SK-N-SH (cell line): ENCODE measurements around the gene TTYH3. TPM values are rescaled to one million over a fixed set of nuclear protein-coding genes. Genes with fewer than 3 reads are reported as not detected.
A peak's percentile ranks its signal among the peaks of the same experiment; 100 is the strongest.

Experiments
- CTCF ChIA-PET: fragments of 300-600, 350-600 bp; formaldehyde crosslinking; extraction: SDS; loops from one replicate; lab custom pipeline; 2021; lab: Yijun Ruan, JAX
- POLR2A ChIA-PET: fragments of 350-600 bp; sonication (Branson Sonifier 250); formaldehyde crosslinking; extraction: SDS; loops from one replicate; lab custom pipeline; 2020; ENCODE audit warnings: antibody characterized with exemption, inconsistent platforms; lab: Yijun Ruan, JAX
- DNase-seq: peaks from one replicate; pipeline ENCODE4 v3.0.0; 2012
- H2AFZ ChIP-seq: fragments of 200-600 bp; sonication (generic); 2 replicates; pipeline ENCODE4 v1.8.1; 2016; ENCODE audit warnings: antibody characterized with exemption, mild to moderate bottlenecking, low read depth
- H3F3A ChIP-seq: fragments of 200-600 bp; sonication (generic); replicated peaks from 2 replicates; pipeline ENCODE3; 2016; ENCODE audit warnings: antibody characterized with exemption, mild to moderate bottlenecking; ENCODE audit not compliant: insufficient read depth
- H3K27ac ChIP-seq, 2 experiments: fragments of 200-500 bp in 1 of 2; fragments of 200-600 bp in 1 of 2; sonication (Bioruptor generic) in 1 of 2; sonication (generic), shearing (Covaris generic) in 1 of 2; 2 replicates each; pipeline versions ENCODE4 v1.5.1 to v1.6.1; 2014 to 2016; ENCODE audit warnings: low read depth in 2 of 2, inconsistent platforms in 1 of 2, low read length in 1 of 2, mild to moderate bottlenecking in 1 of 2, mixed read lengths in 1 of 2
- H3K27me3 ChIP-seq: fragments of 200-600 bp; sonication (generic), shearing (Covaris generic); 2 replicates; pipeline ENCODE4 v1.6.1; 2016; ENCODE audit warnings: mixed run types; ENCODE audit not compliant: insufficient read depth
- H3K36me3 ChIP-seq, 2 experiments: fragments of 200-500 bp in 1 of 2; fragments of 200-600 bp in 1 of 2; sonication (Bioruptor generic) in 1 of 2; sonication (generic) in 1 of 2; replicated peaks in 1 of 2; 2 replicates each; pipeline versions ENCODE3 to v1.5.1; 2014 to 2016; ENCODE audit warnings: low read length in 1 of 2, mild to moderate bottlenecking in 1 of 2; ENCODE audit not compliant: insufficient read depth in 2 of 2, control insufficient read depth in 1 of 2
- H3K4me1 ChIP-seq, 2 experiments: fragments of 200-500 bp in 1 of 2; fragments of 200-600 bp in 1 of 2; sonication (Bioruptor generic) in 1 of 2; sonication (generic), shearing (Covaris generic) in 1 of 2; 2 replicates each; pipeline versions ENCODE4 v1.5.1 to v1.6.1; 2014 to 2016; ENCODE audit warnings: low read depth in 1 of 2, low read length in 1 of 2, mixed run types in 1 of 2; ENCODE audit not compliant: insufficient read depth in 2 of 2, control insufficient read depth in 1 of 2
- H3K4me2 ChIP-seq: fragments of 200-600 bp; sonication (generic), shearing (Covaris generic); 2 replicates; pipeline ENCODE4 v1.6.1; 2017; ENCODE audit warnings: mixed run types
- H3K4me3 ChIP-seq, 2 experiments: fragments of 200-500 bp in 1 of 2; fragments of 200-600 bp in 1 of 2; sonication (Bioruptor generic) in 1 of 2; sonication (generic), shearing (Covaris generic) in 1 of 2; 2 replicates each; pipeline versions ENCODE4 v1.5.1 to v1.8.1; 2014 to 2016; ENCODE audit warnings: low read depth in 2 of 2, inconsistent platforms in 1 of 2, low read length in 1 of 2, mild to moderate bottlenecking in 1 of 2, mixed read lengths in 1 of 2, moderate library complexity in 1 of 2
- H3K79me2 ChIP-seq: fragments of 200-600 bp; sonication (generic); 2 replicates; pipeline ENCODE4 v1.8.1; 2017; ENCODE audit warnings: mild to moderate bottlenecking; ENCODE audit not compliant: insufficient read depth
- H3K9ac ChIP-seq: fragments of 200-600 bp; sonication (generic); 2 replicates; pipeline ENCODE4 v1.6.1; 2017; ENCODE audit warnings: mixed run types
- H3K9me2 ChIP-seq: fragments of 200-600 bp; sonication (generic); 2 replicates; pipeline ENCODE4 v1.6.1; 2017; ENCODE audit warnings: mixed run types
- H3K9me3 ChIP-seq: fragments of 200-600 bp; sonication (generic); 2 replicates; pipeline ENCODE4 v1.6.1; 2017; ENCODE audit warnings: mixed run types, mild to moderate bottlenecking, moderate library complexity
- H4K20me1 ChIP-seq: fragments of 200-600 bp; sonication (generic); 2 replicates; pipeline ENCODE4 v1.6.1; 2017; ENCODE audit warnings: mild to moderate bottlenecking, mixed run types; ENCODE audit not compliant: insufficient read depth
- FOXM1 ChIP-seq: IDR thresholded peaks from 2 replicates; pipeline ENCODE4 v1.4.0; 2012; ENCODE audit warnings: low read depth, mild to moderate bottlenecking
- JUND ChIP-seq: IDR thresholded peaks from 2 replicates; pipeline ENCODE4 v1.4.0; 2012
- MEF2A ChIP-seq: IDR thresholded peaks from 2 replicates; pipeline ENCODE4 v1.4.0; 2012; ENCODE audit warnings: low read depth, borderline replicate concordance
- MXI1 ChIP-seq: IDR thresholded peaks from 2 replicates; pipeline ENCODE4 v1.6.1; 2012; ENCODE audit warnings: mild to moderate bottlenecking, low read depth, low read length, improper control_type of control experiment
- NFIC ChIP-seq: IDR thresholded peaks from 2 replicates; pipeline ENCODE4 v1.4.0; 2012; ENCODE audit warnings: borderline replicate concordance
- RAD21 ChIP-seq: IDR thresholded peaks from 2 replicates; pipeline ENCODE4 v1.6.1; 2012; ENCODE audit warnings: mild to moderate bottlenecking, low read length
- RCOR1 ChIP-seq: fragments of 150-350 bp; IDR thresholded peaks from 2 replicates; pipeline ENCODE4 v1.6.1; 2017; ENCODE audit warnings: antibody characterized with exemption, low read length
- SIN3A ChIP-seq: IDR thresholded peaks from 2 replicates; pipeline ENCODE4 v1.6.1; 2012; ENCODE audit warnings: low read depth, mild to moderate bottlenecking, low read length, moderate library complexity, borderline replicate concordance
- SMC3 ChIP-seq: IDR thresholded peaks from 2 replicates; pipeline ENCODE4 v1.6.1; 2012; ENCODE audit warnings: low read depth, low read length, improper control_type of control experiment
- TAF1 ChIP-seq: IDR thresholded peaks from 2 replicates; pipeline ENCODE4 v1.6.1; 2012; ENCODE audit warnings: low read depth, mild to moderate bottlenecking, low read length, moderate library complexity, borderline replicate concordance
- TEAD4 ChIP-seq: IDR thresholded peaks from 2 replicates; pipeline ENCODE4 v1.4.0; 2012; ENCODE audit warnings: mild to moderate bottlenecking, borderline replicate concordance; ENCODE audit not compliant: insufficient read depth
- YY1 ChIP-seq: IDR thresholded peaks from 2 replicates; pipeline ENCODE4 v1.4.0; 2012; ENCODE audit warnings: low read depth, mild to moderate bottlenecking
- WGBS: methylation state at CpG from one replicate; pipeline ENCODE4 v1.1.6; 2017; ENCODE audit warnings: low lambda C conversion rate; 5-methylcytosine and 5-hydroxymethylcytosine counted together
- polyA plus RNA-seq, 3 experiments: library from polyadenylated mRNA; depleted of rRNA; stranded (reverse); fragments of >200 nt; gene quantifications; 2 replicates each; pipeline ENCODE4 v1.2.3, GENCODE V29; 2012
- TF ChIP-seq, protein P1 (sequence below): fragments of 150-350 bp; IDR thresholded peaks from 2 replicates; pipeline ENCODE4 v1.6.1; 2017; ENCODE audit warnings: antibody characterized with exemption, low read length, low read depth, borderline replicate concordance
- TF ChIP-seq, protein P2 (sequence below): IDR thresholded peaks from 2 replicates; pipeline ENCODE4 v1.6.1; 2012; ENCODE audit warnings: mild to moderate bottlenecking, low read depth, low read length, moderate library complexity
- TF ChIP-seq, protein P3 (sequence below): fragments of 200-600 bp; sonication (generic); IDR thresholded peaks from 2 replicates; pipeline ENCODE4 v1.6.1; 2017; ENCODE audit warnings: antibody characterized with exemption, mild to moderate bottlenecking, moderate library complexity
- TF ChIP-seq, protein P4 (sequence below): fragments of 150-350 bp; IDR thresholded peaks from 2 replicates; pipeline ENCODE4 v1.6.1; 2016; ENCODE audit warnings: mild to moderate bottlenecking, low read depth, low read length
- TF ChIP-seq, protein P5 (sequence below): IDR thresholded peaks from 2 replicates; pipeline ENCODE4 v1.4.0; 2012; ENCODE audit warnings: low read depth, borderline replicate concordance

The TTYH3 gene
- polyA plus RNA-seq, 1 of the 3 experiments (the other 2 are of a cell fraction): 105 TPM

DNA sequence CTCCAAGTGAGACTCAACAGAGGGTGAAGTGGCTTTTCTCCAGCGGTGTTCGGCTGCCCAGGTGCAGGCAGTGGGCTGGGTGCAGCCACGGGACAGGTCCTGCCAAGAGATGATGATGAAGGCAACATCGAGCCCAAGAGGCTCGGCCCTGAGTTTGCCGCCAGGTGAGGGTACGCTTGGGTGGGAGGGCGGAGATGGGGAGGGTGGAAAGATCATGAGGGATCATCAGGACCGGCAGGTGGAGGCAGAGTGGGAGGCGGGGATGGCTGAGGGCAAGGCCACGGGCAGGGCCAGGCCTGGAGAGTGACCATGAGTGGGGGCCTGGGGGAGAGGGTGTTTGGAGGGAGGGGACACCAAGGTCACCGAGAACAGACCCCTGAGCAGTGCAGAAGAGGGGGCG, 38.4 kb downstream of the TTYH3 start (continued):
- TF ChIP-seq, protein P1, sequence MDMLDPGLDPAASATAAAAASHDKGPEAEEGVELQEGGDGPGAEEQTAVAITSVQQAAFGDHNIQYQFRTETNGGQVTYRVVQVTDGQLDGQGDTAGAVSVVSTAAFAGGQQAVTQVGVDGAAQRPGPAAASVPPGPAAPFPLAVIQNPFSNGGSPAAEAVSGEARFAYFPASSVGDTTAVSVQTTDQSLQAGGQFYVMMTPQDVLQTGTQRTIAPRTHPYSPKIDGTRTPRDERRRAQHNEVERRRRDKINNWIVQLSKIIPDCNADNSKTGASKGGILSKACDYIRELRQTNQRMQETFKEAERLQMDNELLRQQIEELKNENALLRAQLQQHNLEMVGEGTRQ: no peak
- TF ChIP-seq, protein P2, sequence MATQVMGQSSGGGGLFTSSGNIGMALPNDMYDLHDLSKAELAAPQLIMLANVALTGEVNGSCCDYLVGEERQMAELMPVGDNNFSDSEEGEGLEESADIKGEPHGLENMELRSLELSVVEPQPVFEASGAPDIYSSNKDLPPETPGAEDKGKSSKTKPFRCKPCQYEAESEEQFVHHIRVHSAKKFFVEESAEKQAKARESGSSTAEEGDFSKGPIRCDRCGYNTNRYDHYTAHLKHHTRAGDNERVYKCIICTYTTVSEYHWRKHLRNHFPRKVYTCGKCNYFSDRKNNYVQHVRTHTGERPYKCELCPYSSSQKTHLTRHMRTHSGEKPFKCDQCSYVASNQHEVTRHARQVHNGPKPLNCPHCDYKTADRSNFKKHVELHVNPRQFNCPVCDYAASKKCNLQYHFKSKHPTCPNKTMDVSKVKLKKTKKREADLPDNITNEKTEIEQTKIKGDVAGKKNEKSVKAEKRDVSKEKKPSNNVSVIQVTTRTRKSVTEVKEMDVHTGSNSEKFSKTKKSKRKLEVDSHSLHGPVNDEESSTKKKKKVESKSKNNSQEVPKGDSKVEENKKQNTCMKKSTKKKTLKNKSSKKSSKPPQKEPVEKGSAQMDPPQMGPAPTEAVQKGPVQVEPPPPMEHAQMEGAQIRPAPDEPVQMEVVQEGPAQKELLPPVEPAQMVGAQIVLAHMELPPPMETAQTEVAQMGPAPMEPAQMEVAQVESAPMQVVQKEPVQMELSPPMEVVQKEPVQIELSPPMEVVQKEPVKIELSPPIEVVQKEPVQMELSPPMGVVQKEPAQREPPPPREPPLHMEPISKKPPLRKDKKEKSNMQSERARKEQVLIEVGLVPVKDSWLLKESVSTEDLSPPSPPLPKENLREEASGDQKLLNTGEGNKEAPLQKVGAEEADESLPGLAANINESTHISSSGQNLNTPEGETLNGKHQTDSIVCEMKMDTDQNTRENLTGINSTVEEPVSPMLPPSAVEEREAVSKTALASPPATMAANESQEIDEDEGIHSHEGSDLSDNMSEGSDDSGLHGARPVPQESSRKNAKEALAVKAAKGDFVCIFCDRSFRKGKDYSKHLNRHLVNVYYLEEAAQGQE: no peak
- no peak for TF ChIP-seq NFIC

DNA sequence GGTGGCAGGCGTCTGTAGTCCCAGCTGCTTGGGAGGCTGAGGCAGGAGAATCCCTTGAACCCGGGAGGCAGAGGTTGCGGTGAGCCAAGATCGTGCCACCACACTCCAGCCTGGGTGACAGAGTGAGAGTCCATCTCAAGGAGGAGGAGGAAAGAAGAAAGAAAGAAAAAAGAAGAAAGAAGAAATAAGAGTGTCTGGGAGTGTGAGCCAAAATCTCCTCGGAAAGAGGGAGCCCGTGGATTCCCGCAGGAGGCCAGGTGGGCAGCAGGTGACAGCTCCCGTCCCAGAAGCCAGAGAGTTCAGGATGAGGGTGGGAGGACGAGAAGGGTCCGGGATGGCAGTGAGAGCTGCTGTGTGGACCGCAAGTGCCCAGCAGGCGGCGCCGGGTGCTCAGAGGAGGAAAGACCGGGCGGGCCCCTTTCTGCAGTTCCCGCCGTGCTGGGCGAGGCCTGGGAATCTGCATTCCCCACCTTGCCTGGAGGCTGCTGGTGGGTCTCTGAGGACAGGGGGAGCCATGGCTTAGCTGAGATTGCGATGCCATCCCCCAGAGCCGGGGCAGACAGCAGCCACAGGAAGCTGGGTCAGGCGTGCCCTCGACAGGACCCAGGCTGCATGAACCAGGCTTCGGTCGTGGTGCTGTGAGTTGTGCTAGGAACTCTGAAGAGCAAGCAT, 39.1 kb downstream of the TTYH3 start:
- Histone ChIP-seq H3K4me3 (no peak overlapping the region; a peak in 1 of 4 replicates), H4K20me1 (no peaks in the 10 kb centered on the region), H3K4me2 (no peak overlapping the region), H3K9me2 (no peaks in the 10 kb centered on the region), H3K27me3 (no peaks in the 10 kb centered on the region), H3K36me3 (no peaks in the 10 kb centered on the region), H3K9me3 (no peaks in the 10 kb centered on the region), H3K4me1 (peaks cover 0 to 3% of the 10 kb centered on the region in 2 experiments; a peak in 1 of 4 replicates), H3K9ac (no peak overlapping the region), H3K79me2 (no peaks in the 10 kb centered on the region), H2AFZ (no peak overlapping the region; the same call in 1 of the 2 replicates), H3F3A (peaks cover 7% of the 10 kb centered on the region), H3K27ac (no peak overlapping the region)
- no peak for TF ChIP-seq SIN3A
- TF ChIP-seq MEF2A: no peak
- TF ChIP-seq FOXM1: no peak
- no peak for TF ChIP-seq YY1
- TF ChIP-seq TAF1: no peak
- TF ChIP-seq RCOR1: no peak
- peak; percentile 95 for TF ChIP-seq SMC3
- TF ChIP-seq, protein P3, sequence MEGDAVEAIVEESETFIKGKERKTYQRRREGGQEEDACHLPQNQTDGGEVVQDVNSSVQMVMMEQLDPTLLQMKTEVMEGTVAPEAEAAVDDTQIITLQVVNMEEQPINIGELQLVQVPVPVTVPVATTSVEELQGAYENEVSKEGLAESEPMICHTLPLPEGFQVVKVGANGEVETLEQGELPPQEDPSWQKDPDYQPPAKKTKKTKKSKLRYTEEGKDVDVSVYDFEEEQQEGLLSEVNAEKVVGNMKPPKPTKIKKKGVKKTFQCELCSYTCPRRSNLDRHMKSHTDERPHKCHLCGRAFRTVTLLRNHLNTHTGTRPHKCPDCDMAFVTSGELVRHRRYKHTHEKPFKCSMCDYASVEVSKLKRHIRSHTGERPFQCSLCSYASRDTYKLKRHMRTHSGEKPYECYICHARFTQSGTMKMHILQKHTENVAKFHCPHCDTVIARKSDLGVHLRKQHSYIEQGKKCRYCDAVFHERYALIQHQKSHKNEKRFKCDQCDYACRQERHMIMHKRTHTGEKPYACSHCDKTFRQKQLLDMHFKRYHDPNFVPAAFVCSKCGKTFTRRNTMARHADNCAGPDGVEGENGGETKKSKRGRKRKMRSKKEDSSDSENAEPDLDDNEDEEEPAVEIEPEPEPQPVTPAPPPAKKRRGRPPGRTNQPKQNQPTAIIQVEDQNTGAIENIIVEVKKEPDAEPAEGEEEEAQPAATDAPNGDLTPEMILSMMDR: peak; percentile 97
- TF ChIP-seq RAD21: peak; percentile 93
- TF ChIP-seq TEAD4: no peak
- TF ChIP-seq MXI1: no peak
- TF ChIP-seq, protein P4, sequence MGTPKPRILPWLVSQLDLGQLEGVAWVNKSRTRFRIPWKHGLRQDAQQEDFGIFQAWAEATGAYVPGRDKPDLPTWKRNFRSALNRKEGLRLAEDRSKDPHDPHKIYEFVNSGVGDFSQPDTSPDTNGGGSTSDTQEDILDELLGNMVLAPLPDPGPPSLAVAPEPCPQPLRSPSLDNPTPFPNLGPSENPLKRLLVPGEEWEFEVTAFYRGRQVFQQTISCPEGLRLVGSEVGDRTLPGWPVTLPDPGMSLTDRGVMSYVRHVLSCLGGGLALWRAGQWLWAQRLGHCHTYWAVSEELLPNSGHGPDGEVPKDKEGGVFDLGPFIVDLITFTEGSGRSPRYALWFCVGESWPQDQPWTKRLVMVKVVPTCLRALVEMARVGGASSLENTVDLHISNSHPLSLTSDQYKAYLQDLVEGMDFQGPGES: no peak
- TF ChIP-seq, protein P1: no peak
- TF ChIP-seq, protein P5, sequence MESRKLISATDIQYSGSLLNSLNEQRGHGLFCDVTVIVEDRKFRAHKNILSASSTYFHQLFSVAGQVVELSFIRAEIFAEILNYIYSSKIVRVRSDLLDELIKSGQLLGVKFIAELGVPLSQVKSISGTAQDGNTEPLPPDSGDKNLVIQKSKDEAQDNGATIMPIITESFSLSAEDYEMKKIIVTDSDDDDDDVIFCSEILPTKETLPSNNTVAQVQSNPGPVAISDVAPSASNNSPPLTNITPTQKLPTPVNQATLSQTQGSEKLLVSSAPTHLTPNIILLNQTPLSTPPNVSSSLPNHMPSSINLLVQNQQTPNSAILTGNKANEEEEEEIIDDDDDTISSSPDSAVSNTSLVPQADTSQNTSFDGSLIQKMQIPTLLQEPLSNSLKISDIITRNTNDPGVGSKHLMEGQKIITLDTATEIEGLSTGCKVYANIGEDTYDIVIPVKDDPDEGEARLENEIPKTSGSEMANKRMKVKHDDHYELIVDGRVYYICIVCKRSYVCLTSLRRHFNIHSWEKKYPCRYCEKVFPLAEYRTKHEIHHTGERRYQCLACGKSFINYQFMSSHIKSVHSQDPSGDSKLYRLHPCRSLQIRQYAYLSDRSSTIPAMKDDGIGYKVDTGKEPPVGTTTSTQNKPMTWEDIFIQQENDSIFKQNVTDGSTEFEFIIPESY: no peak
- no peak for TF ChIP-seq JUND
- ChIA-PET POLR2A (interaction anchor here (0.6 kb wide), 1 partner anchor 570 kb away, joined by 3 read pairs; no protein-coding TSS in a partner anchor), CTCF (interaction anchor here (0.6 to 11.5 kb wide), 70 partner anchors 10 to 1962 kb away, joined by 3 to 204 read pairs (median 4); partner anchors contain the start of genes AMZ1 and IQCE)
- peak; percentile 96 for DNase-seq
- WGBS: 11% methylated on average over 17 of the region's 25 CpGs
